ENCODE data around the gene VPS39. TPM values are rescaled to one million over a fixed set of nuclear protein-coding genes. Genes with fewer than 3 reads are reported as not detected.

Gene VPS39
- total RNA-seq, 1 donor from 2014 or later = 81.7 TPM

GRCh38 chr15:42134617-42135245, 73.4 kb downstream of the VPS39 start:
- H3K27ac Mint-ChIP-seq (ENCODE audit: unreplicated experiment) = no peak overlapping the region
- no peaks in the 10 kb centered on the region for H3K9me3 Mint-ChIP-seq (ENCODE audit: unreplicated experiment)
- no peak for TF ChIP-seq CTCF (IDR thresholded peaks at IDR 0.05)
- no peak for DNase-seq (ENCODE audit: extremely low spot score, unreplicated experiment)
- no peaks in the 10 kb centered on the region for H3K4me1 Mint-ChIP-seq (ENCODE audit: unreplicated experiment)
- no peak overlapping the region for H3K4me3 Mint-ChIP-seq (ENCODE audit: unreplicated experiment)
- H3K27me3 Mint-ChIP-seq (ENCODE audit: unreplicated experiment) = peaks cover 36% of the 10 kb centered on the region
- H3K36me3 Mint-ChIP-seq (ENCODE audit: unreplicated experiment) = no peaks in the 10 kb centered on the region

- H3K27ac Mint-ChIP-seq (ENCODE audit: unreplicated experiment) = no peak overlapping the region
- peak; percentile 84 for DNase-seq (ENCODE audit: extremely low spot score, unreplicated experiment)
- TF ChIP-seq CTCF (IDR thresholded peaks at IDR 0.05) = peak; percentile 54
- no peaks in the 10 kb centered on the region for H3K9me3 Mint-ChIP-seq (ENCODE audit: unreplicated experiment)
- no peak overlapping the region for H3K4me3 Mint-ChIP-seq (ENCODE audit: unreplicated experiment)
- peaks cover 37% of the 10 kb centered on the region for H3K27me3 Mint-ChIP-seq (ENCODE audit: unreplicated experiment)
- no peaks in the 10 kb centered on the region for H3K4me1 Mint-ChIP-seq (ENCODE audit: unreplicated experiment)
- no peaks in the 10 kb centered on the region for H3K36me3 Mint-ChIP-seq (ENCODE audit: unreplicated experiment)
Observed at GRCh38 chr15:42133886-42134502, 74.1 kb downstream of the VPS39 start.

- TF ChIP-seq CTCF (IDR thresholded peaks at IDR 0.05) = no peak
- peak; percentile 51 for DNase-seq (ENCODE audit: extremely low spot score, unreplicated experiment)
- H3K4me3 Mint-ChIP-seq (ENCODE audit: unreplicated experiment) = no peak overlapping the region
- no peaks in the 10 kb centered on the region for H3K36me3 Mint-ChIP-seq (ENCODE audit: unreplicated experiment)
- H3K9me3 Mint-ChIP-seq (ENCODE audit: unreplicated experiment) = no peaks in the 10 kb centered on the region
- no peak overlapping the region for H3K27ac Mint-ChIP-seq (ENCODE audit: unreplicated experiment)
- H3K4me1 Mint-ChIP-seq (ENCODE audit: unreplicated experiment) = no peaks in the 10 kb centered on the region
- peaks cover 40% of the 10 kb centered on the region for H3K27me3 Mint-ChIP-seq (ENCODE audit: unreplicated experiment)
Observed at GRCh38 chr15:42133356-42133755, 74.7 kb downstream of the VPS39 start.

- peak; percentile 69 for DNase-seq (ENCODE audit: extremely low spot score, unreplicated experiment)
- no peak for TF ChIP-seq CTCF (IDR thresholded peaks at IDR 0.05)
- no peak overlapping the region for H3K27ac Mint-ChIP-seq (ENCODE audit: unreplicated experiment)
- peaks cover 51% of the 10 kb centered on the region for H3K27me3 Mint-ChIP-seq (ENCODE audit: unreplicated experiment)
- no peak overlapping the region for H3K4me3 Mint-ChIP-seq (ENCODE audit: unreplicated experiment)
- H3K4me1 Mint-ChIP-seq (ENCODE audit: unreplicated experiment) = no peaks in the 10 kb centered on the region
- H3K9me3 Mint-ChIP-seq (ENCODE audit: unreplicated experiment) = no peaks in the 10 kb centered on the region
- no peaks in the 10 kb centered on the region for H3K36me3 Mint-ChIP-seq (ENCODE audit: unreplicated experiment)
Observed at GRCh38 chr15:42131826-42132806, 76.0 kb downstream of the VPS39 start.

- no peak overlapping the region for H3K4me3 Mint-ChIP-seq (ENCODE audit: unreplicated experiment)
- H3K4me1 Mint-ChIP-seq (ENCODE audit: unreplicated experiment) = no peaks in the 10 kb centered on the region
- H3K27me3 Mint-ChIP-seq (ENCODE audit: unreplicated experiment) = peaks cover 51% of the 10 kb centered on the region
- H3K9me3 Mint-ChIP-seq (ENCODE audit: unreplicated experiment) = no peaks in the 10 kb centered on the region
- TF ChIP-seq CTCF (IDR thresholded peaks at IDR 0.05) = no peak
- H3K36me3 Mint-ChIP-seq (ENCODE audit: unreplicated experiment) = no peaks in the 10 kb centered on the region
- DNase-seq (ENCODE audit: extremely low spot score, unreplicated experiment) = peak; percentile 34
- no peak overlapping the region for H3K27ac Mint-ChIP-seq (ENCODE audit: unreplicated experiment)
Observed at GRCh38 chr15:42131006-42131405, 77.1 kb downstream of the VPS39 start.

Data from osteocyte (in vitro differentiated cells).